GM23338 (cell line): Measurements from ENCODE around the gene PDIK1L. TPM values are rescaled to one million over a fixed set of nuclear protein-coding genes. Genes with fewer than 3 reads are reported as not detected.

ENCODE experiments used
- ATAC-seq: fragments of 200-7000 bp; cut with Tn5 transposase; 3 replicates; pipeline ENCODE4 v1.9.1; 2020
- DNase-seq: peaks from one replicate; pipeline ENCODE4 v3.0.0-alpha.2; 2015; ENCODE audit warnings: low spot score
- H2AFZ ChIP-seq: fragments of 200-600 bp; sonication (generic); 2 replicates; pipeline ENCODE4 v1.8.0; 2016; ENCODE audit warnings: antibody characterized with exemption, mild to moderate bottlenecking, moderate library complexity
- H3F3A ChIP-seq: fragments of 200-600 bp; sonication (generic); replicated peaks from 2 replicates; pipeline ENCODE4 v1.8.0; 2017; ENCODE audit warnings: antibody characterized with exemption, mixed run types, low read depth
- H3K27ac ChIP-seq: fragments of 200-600 bp; sonication (generic); 2 replicates; pipeline ENCODE4 v1.6.1; 2016; ENCODE audit warnings: low read depth
- H3K27me3 ChIP-seq: fragments of 200-600 bp; sonication (generic); 2 replicates; pipeline ENCODE4 v1.8.0; 2016; ENCODE audit warnings: mild to moderate bottlenecking, mixed run types, moderate library complexity; ENCODE audit not compliant: insufficient read depth
- H3K36me3 ChIP-seq: fragments of 200-600 bp; sonication (generic); 2 replicates; pipeline ENCODE4 v1.8.0; 2016; ENCODE audit warnings: mild to moderate bottlenecking; ENCODE audit not compliant: insufficient read depth
- H3K4me1 ChIP-seq: fragments of 200-600 bp; sonication (generic); 2 replicates; pipeline ENCODE4 v1.8.0; 2016; ENCODE audit warnings: mild to moderate bottlenecking, moderate library complexity; ENCODE audit not compliant: insufficient read depth
- H3K4me2 ChIP-seq: fragments of 200-600 bp; sonication (generic); 2 replicates; pipeline ENCODE4 v1.7.1; 2017; ENCODE audit warnings: mixed run types
- H3K4me3 ChIP-seq: fragments of 200-600 bp; sonication (generic); 2 replicates; pipeline ENCODE4 v1.6.1; 2016; ENCODE audit warnings: mixed run types
- H3K79me2 ChIP-seq: fragments of 200-600 bp; sonication (generic); replicated peaks from 2 replicates; pipeline ENCODE4 v1.8.0; 2017; ENCODE audit warnings: mild to moderate bottlenecking; ENCODE audit not compliant: insufficient read depth
- H3K9me2 ChIP-seq: fragments of 200-600 bp; sonication (generic); 2 replicates; pipeline ENCODE4 v1.8.0; 2017; ENCODE audit not compliant: insufficient read depth
- H4K20me1 ChIP-seq: fragments of 200-600 bp; sonication (generic); replicated peaks from 2 replicates; pipeline ENCODE4 v1.8.0; 2017; ENCODE audit warnings: mild to moderate bottlenecking; ENCODE audit not compliant: insufficient read depth
- H3K27ac Mint-ChIP-seq: 2 replicates; pipeline ENCODE4 v1.8.0; 2020; ENCODE audit warnings: inconsistent platforms, mild to moderate bottlenecking, moderate library complexity, mixed read lengths
- H3K27me3 Mint-ChIP-seq: 3 replicates; pipeline ENCODE4 v1.8.0; 2022; ENCODE audit warnings: low read depth, mild to moderate bottlenecking, moderate library complexity, mixed read lengths, inconsistent platforms; ENCODE audit not compliant: insufficient read depth, poor library complexity
- H3K36me3 Mint-ChIP-seq: 3 replicates; pipeline ENCODE4 v1.8.0; 2021; ENCODE audit warnings: low read depth, mild to moderate bottlenecking, inconsistent platforms, moderate library complexity, mixed read lengths
- H3K4me1 Mint-ChIP-seq: 3 replicates; pipeline ENCODE4 v1.8.0; 2020; ENCODE audit warnings: mild to moderate bottlenecking, inconsistent platforms, mixed read lengths
- H3K4me3 Mint-ChIP-seq: 3 replicates; pipeline ENCODE4 v1.8.0; 2021; ENCODE audit warnings: moderate library complexity, mild to moderate bottlenecking, inconsistent platforms, mixed read lengths
- H3K9me3 Mint-ChIP-seq: 3 replicates; pipeline ENCODE4 v1.8.0; 2020; ENCODE audit warnings: moderate library complexity, mild to moderate bottlenecking, inconsistent platforms, mixed read lengths
- CREB1 ChIP-seq: fragments of 250-450 bp; sonication (Bioruptor Pico); IDR thresholded peaks from 2 replicates; pipeline ENCODE4 v1.5.0; 2020; ENCODE audit warnings: low read depth, mild to moderate bottlenecking, moderate library complexity
- EZH2 ChIP-seq: fragments of 200-600 bp; sonication (generic); IDR thresholded peaks from one replicate; pipeline ENCODE4 v1.8.0; 2017; ENCODE audit warnings: antibody characterized with exemption, mild to moderate bottlenecking, low read depth; ENCODE audit not compliant: unreplicated experiment
- EZH2phosphoT487 ChIP-seq: fragments of 200-600 bp; sonication (generic); IDR thresholded peaks from one replicate; pipeline ENCODE4 v1.8.1; 2018; ENCODE audit warnings: antibody characterized with exemption; ENCODE audit not compliant: unreplicated experiment
- JUNB ChIP-seq: IDR thresholded peaks from one replicate; pipeline ENCODE4 v1.6.1; 2016; ENCODE audit warnings: antibody characterized with exemption; ENCODE audit not compliant: unreplicated experiment
- NANOG ChIP-seq: IDR thresholded peaks from 2 replicates; pipeline ENCODE4 v1.6.1; 2016; ENCODE audit warnings: antibody characterized with exemption, borderline replicate concordance
- POLR2AphosphoS5 ChIP-seq: IDR thresholded peaks from 2 replicates; pipeline ENCODE4 v1.6.1; 2016; ENCODE audit warnings: antibody characterized with exemption, low read depth
- STAT1 ChIP-seq: IDR thresholded peaks from one replicate; pipeline ENCODE4 v1.6.1; 2016; ENCODE audit warnings: antibody characterized with exemption; ENCODE audit not compliant: unreplicated experiment
- ZNF114 ChIP-seq: fragments of 250-450 bp; sonication (Bioruptor Pico); IDR thresholded peaks from 2 replicates; pipeline ENCODE4 v1.5.0; 2020; ENCODE audit warnings: mild to moderate bottlenecking, moderate library complexity
- ZNF331 ChIP-seq: fragments of 250-450 bp; sonication (Bioruptor Pico); IDR thresholded peaks from 2 replicates; pipeline ENCODE4 v1.5.0; 2020; ENCODE audit warnings: low read depth, mild to moderate bottlenecking, moderate library complexity
- polyA plus RNA-seq: library from polyadenylated mRNA; unstranded; fragments of >200 nt; fragmentation: Nextera tagmentation; extraction: Ambion mirVana; gene quantifications from 2 replicates; pipeline ENCODE4 v1.2.1, GENCODE V29; 2016
- total RNA-seq: library from RNA; depleted of rRNA; stranded (reverse); fragments of >200 nt; shearing (Covaris generic); gene quantifications from 2 replicates; pipeline ENCODE4 v1.2.3, GENCODE V29; 2014
- TF ChIP-seq, protein P1 (sequence below), 2 experiments: fragments of 200-600 bp in 1 of 2; sonication (generic) in 1 of 2; conservative IDR thresholded peaks; 2 replicates each; pipeline versions ENCODE4 v1.5.1 to v1.6.1; 2016 to 2017; ENCODE audit warnings: antibody characterized with exemption in 2 of 2, low read depth in 2 of 2, mild to moderate bottlenecking in 2 of 2, moderate library complexity in 1 of 2
- TF ChIP-seq, protein P2 (sequence below): IDR thresholded peaks from one replicate; pipeline ENCODE4 v1.6.1; 2018; ENCODE audit warnings: antibody characterized with exemption; ENCODE audit not compliant: unreplicated experiment
- TF ChIP-seq, protein P3 (sequence below): IDR thresholded peaks from 2 replicates; pipeline ENCODE4 v1.6.1; 2016; ENCODE audit warnings: antibody characterized with exemption
- TF ChIP-seq, protein P4 (sequence below): fragments of 250-450 bp; sonication (Bioruptor Pico); IDR thresholded peaks from 2 replicates; pipeline ENCODE4 v1.5.0; 2020; ENCODE audit warnings: mild to moderate bottlenecking, moderate library complexity

The PDIK1L gene
- total and polyA plus RNA-seq, 2 experiments from 2014 or later, result 1.6 to 3.0 TPM

DNA sequence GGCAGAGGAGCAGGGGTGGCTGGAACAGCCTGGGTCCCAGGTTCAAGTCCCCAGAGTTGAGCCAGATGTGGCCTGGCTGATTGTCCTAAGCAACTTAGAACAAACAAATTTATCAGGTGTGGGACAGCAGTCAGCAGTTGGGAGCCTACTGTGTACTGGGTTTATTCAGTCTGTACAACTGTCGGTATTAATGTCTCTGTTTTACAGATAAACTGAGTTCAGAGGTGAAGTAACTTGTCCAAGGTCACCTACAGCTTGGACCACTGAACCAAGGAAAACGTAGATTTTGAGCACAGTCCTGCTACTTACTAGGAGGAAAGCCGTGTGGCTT, 29.6 kb upstream of the PDIK1L start:
- no peaks in the 10 kb centered on the region for H3F3A ChIP-seq
- no peak overlapping the region for H3K4me3 Mint-ChIP-seq
- no peaks in the 10 kb centered on the region for H3K36me3 Mint-ChIP-seq
- H3K27ac Mint-ChIP-seq, result no peak overlapping the region
- H3K27me3 ChIP-seq, result no peaks in the 10 kb centered on the region
- no peak overlapping the region for H3K27ac ChIP-seq
- no peak overlapping the region for H3K4me2 ChIP-seq
- no peaks in the 10 kb centered on the region for H3K79me2 ChIP-seq
- DNase-seq (no peak), ATAC-seq (no peak)
- peaks cover 14% of the 10 kb centered on the region for H3K4me1 ChIP-seq
- no peaks in the 10 kb centered on the region for H4K20me1 ChIP-seq
- no peaks in the 10 kb centered on the region for H3K36me3 ChIP-seq
- H3K9me2 ChIP-seq, result no peaks in the 10 kb centered on the region
- peaks cover 14% of the 10 kb centered on the region for H3K4me1 Mint-ChIP-seq
- TF ChIP-seq, protein P1, sequence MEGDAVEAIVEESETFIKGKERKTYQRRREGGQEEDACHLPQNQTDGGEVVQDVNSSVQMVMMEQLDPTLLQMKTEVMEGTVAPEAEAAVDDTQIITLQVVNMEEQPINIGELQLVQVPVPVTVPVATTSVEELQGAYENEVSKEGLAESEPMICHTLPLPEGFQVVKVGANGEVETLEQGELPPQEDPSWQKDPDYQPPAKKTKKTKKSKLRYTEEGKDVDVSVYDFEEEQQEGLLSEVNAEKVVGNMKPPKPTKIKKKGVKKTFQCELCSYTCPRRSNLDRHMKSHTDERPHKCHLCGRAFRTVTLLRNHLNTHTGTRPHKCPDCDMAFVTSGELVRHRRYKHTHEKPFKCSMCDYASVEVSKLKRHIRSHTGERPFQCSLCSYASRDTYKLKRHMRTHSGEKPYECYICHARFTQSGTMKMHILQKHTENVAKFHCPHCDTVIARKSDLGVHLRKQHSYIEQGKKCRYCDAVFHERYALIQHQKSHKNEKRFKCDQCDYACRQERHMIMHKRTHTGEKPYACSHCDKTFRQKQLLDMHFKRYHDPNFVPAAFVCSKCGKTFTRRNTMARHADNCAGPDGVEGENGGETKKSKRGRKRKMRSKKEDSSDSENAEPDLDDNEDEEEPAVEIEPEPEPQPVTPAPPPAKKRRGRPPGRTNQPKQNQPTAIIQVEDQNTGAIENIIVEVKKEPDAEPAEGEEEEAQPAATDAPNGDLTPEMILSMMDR (conservative IDR thresholded peaks at IDR 0.05; ENCODE audit: low read depth in 2 of 2), result no peak
- TF ChIP-seq, protein P2, sequence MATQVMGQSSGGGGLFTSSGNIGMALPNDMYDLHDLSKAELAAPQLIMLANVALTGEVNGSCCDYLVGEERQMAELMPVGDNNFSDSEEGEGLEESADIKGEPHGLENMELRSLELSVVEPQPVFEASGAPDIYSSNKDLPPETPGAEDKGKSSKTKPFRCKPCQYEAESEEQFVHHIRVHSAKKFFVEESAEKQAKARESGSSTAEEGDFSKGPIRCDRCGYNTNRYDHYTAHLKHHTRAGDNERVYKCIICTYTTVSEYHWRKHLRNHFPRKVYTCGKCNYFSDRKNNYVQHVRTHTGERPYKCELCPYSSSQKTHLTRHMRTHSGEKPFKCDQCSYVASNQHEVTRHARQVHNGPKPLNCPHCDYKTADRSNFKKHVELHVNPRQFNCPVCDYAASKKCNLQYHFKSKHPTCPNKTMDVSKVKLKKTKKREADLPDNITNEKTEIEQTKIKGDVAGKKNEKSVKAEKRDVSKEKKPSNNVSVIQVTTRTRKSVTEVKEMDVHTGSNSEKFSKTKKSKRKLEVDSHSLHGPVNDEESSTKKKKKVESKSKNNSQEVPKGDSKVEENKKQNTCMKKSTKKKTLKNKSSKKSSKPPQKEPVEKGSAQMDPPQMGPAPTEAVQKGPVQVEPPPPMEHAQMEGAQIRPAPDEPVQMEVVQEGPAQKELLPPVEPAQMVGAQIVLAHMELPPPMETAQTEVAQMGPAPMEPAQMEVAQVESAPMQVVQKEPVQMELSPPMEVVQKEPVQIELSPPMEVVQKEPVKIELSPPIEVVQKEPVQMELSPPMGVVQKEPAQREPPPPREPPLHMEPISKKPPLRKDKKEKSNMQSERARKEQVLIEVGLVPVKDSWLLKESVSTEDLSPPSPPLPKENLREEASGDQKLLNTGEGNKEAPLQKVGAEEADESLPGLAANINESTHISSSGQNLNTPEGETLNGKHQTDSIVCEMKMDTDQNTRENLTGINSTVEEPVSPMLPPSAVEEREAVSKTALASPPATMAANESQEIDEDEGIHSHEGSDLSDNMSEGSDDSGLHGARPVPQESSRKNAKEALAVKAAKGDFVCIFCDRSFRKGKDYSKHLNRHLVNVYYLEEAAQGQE, result no peak
- TF ChIP-seq STAT1 (no peak), ZNF331 (CRISPR knock-in tag) (no peak), NANOG (no peak), CREB1 (CRISPR knock-in tag) (no peak), EZH2phosphoT487 (no peak), POLR2AphosphoS5 (no peak), EZH2 (no peak), ZNF114 (no peak), JUNB (no peak)
- TF ChIP-seq, protein P3, sequence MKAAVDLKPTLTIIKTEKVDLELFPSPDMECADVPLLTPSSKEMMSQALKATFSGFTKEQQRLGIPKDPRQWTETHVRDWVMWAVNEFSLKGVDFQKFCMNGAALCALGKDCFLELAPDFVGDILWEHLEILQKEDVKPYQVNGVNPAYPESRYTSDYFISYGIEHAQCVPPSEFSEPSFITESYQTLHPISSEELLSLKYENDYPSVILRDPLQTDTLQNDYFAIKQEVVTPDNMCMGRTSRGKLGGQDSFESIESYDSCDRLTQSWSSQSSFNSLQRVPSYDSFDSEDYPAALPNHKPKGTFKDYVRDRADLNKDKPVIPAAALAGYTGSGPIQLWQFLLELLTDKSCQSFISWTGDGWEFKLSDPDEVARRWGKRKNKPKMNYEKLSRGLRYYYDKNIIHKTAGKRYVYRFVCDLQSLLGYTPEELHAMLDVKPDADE, result no peak
- TF ChIP-seq, protein P4, sequence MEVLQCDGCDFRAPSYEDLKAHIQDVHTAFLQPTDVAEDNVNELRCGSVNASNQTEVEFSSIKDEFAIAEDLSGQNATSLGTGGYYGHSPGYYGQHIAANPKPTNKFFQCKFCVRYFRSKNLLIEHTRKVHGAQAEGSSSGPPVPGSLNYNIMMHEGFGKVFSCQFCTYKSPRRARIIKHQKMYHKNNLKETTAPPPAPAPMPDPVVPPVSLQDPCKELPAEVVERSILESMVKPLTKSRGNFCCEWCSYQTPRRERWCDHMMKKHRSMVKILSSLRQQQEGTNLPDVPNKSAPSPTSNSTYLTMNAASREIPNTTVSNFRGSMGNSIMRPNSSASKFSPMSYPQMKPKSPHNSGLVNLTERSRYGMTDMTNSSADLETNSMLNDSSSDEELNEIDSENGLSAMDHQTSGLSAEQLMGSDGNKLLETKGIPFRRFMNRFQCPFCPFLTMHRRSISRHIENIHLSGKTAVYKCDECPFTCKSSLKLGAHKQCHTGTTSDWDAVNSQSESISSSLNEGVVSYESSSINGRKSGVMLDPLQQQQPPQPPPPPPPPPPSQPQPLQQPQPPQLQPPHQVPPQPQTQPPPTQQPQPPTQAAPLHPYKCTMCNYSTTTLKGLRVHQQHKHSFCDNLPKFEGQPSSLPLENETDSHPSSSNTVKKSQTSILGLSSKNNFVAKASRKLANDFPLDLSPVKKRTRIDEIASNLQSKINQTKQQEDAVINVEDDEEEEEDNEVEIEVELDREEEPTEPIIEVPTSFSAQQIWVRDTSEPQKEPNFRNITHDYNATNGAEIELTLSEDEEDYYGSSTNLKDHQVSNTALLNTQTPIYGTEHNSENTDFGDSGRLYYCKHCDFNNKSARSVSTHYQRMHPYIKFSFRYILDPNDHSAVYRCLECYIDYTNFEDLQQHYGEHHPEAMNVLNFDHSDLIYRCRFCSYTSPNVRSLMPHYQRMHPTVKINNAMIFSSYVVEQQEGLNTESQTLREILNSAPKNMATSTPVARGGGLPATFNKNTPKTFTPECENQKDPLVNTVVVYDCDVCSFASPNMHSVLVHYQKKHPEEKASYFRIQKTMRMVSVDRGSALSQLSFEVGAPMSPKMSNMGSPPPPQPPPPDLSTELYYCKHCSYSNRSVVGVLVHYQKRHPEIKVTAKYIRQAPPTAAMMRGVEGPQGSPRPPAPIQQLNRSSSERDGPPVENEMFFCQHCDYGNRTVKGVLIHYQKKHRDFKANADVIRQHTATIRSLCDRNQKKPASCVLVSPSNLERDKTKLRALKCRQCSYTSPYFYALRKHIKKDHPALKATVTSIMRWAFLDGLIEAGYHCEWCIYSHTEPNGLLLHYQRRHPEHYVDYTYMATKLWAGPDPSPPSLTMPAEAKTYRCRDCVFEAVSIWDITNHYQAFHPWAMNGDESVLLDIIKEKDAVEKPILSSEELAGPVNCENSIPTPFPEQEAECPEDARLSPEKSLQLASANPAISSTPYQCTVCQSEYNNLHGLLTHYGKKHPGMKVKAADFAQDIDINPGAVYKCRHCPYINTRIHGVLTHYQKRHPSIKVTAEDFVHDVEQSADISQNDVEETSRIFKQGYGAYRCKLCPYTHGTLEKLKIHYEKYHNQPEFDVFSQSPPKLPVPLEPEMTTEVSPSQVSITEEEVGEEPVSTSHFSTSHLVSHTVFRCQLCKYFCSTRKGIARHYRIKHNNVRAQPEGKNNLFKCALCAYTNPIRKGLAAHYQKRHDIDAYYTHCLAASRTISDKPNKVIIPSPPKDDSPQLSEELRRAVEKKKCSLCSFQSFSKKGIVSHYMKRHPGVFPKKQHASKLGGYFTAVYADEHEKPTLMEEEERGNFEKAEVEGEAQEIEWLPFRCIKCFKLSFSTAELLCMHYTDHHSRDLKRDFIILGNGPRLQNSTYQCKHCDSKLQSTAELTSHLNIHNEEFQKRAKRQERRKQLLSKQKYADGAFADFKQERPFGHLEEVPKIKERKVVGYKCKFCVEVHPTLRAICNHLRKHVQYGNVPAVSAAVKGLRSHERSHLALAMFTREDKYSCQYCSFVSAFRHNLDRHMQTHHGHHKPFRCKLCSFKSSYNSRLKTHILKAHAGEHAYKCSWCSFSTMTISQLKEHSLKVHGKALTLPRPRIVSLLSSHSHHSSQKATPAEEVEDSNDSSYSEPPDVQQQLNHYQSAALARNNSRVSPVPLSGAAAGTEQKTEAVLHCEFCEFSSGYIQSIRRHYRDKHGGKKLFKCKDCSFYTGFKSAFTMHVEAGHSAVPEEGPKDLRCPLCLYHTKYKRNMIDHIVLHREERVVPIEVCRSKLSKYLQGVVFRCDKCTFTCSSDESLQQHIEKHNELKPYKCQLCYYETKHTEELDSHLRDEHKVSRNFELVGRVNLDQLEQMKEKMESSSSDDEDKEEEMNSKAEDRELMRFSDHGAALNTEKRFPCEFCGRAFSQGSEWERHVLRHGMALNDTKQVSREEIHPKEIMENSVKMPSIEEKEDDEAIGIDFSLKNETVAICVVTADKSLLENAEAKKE, result no peak
- H3K9me3 Mint-ChIP-seq, result no peaks in the 10 kb centered on the region
- H2AFZ ChIP-seq, result no peak overlapping the region
- H3K27me3 Mint-ChIP-seq, result no peaks in the 10 kb centered on the region
- no peak overlapping the region for H3K4me3 ChIP-seq
